ENCODE results near the gene TACR2.

Gene TACR2

GRCh38 chr10:69392481-69393000, 24.2 kb downstream of the TACR2 start:
- no peaks in the 10 kb centered on the region for H3K9me3 ChIP-seq (ENCODE audit: insufficient read depth, low read length, severe bottlenecking)
- no peak overlapping the region for H2AFZ ChIP-seq (ENCODE audit: low read depth, low read length)
- no peak overlapping the region for H3K4me3 ChIP-seq (ENCODE audit: low read depth in 1 of 2, low read length in 2 of 2)
- no peak overlapping the region for H3K27ac ChIP-seq (ENCODE audit: low read length)
- H3K4me1 ChIP-seq (ENCODE audit: insufficient read depth, low read length), result no peaks in the 10 kb centered on the region
- ATAC-seq (ENCODE audit: insufficient read depth, low read depth) (peak; percentile 95), DNase-seq (peak; percentile 78)
- no peak for TF ChIP-seq EZH2 (IDR thresholded peaks at IDR 0.05; ENCODE audit: borderline replicate concordance, low read depth, low read length, severe bottlenecking)
- peak; percentile 95 for TF ChIP-seq CTCF (IDR thresholded peaks at IDR 0.05; ENCODE audit: borderline replicate concordance, extremely low read depth, low read length, poor library complexity, severe bottlenecking)
- H4K20me1 ChIP-seq (ENCODE audit: insufficient read depth, low read length), result no peaks in the 10 kb centered on the region
- H3K9ac ChIP-seq (ENCODE audit: low read depth, low read length), result no peak overlapping the region
- no peak overlapping the region for H3K4me2 ChIP-seq (ENCODE audit: insufficient read depth, low read length)
- no peaks in the 10 kb centered on the region for H3K27me3 ChIP-seq (ENCODE audit: insufficient read depth, low read length, poor library complexity)
- peaks cover 71% of the 10 kb centered on the region for H3K36me3 ChIP-seq (ENCODE audit: insufficient read depth, low read length)
- no peaks in the 10 kb centered on the region for H3K79me2 ChIP-seq (ENCODE audit: insufficient read depth, low read length)

- Histone ChIP-seq H2AFZ (ENCODE audit: low read depth, low read length) (no peak overlapping the region), H3K9ac (ENCODE audit: low read depth, low read length) (no peak overlapping the region), H3K27ac (ENCODE audit: low read length) (no peak overlapping the region), H4K20me1 (ENCODE audit: insufficient read depth, low read length) (no peaks in the 10 kb centered on the region), H3K4me3 (ENCODE audit: low read depth in 1 of 2, low read length in 2 of 2) (no peak overlapping the region), H3K4me1 (ENCODE audit: insufficient read depth, low read length) (no peaks in the 10 kb centered on the region), H3K4me2 (ENCODE audit: insufficient read depth, low read length) (no peak overlapping the region), H3K9me3 (ENCODE audit: insufficient read depth, low read length, severe bottlenecking) (no peaks in the 10 kb centered on the region), H3K79me2 (ENCODE audit: insufficient read depth, low read length) (no peaks in the 10 kb centered on the region), H3K27me3 (ENCODE audit: insufficient read depth, low read length, poor library complexity) (no peaks in the 10 kb centered on the region), H3K36me3 (ENCODE audit: insufficient read depth, low read length) (peaks cover 69% of the 10 kb centered on the region)
- DNase-seq, result no peak
- ATAC-seq (ENCODE audit: insufficient read depth, low read depth), result no peak
- TF ChIP-seq EZH2 (IDR thresholded peaks at IDR 0.05; ENCODE audit: borderline replicate concordance, low read depth, low read length, severe bottlenecking) (no peak), CTCF (IDR thresholded peaks at IDR 0.05; ENCODE audit: borderline replicate concordance, extremely low read depth, low read length, poor library complexity, severe bottlenecking) (no peak)
Observed at GRCh38 chr10:69391158-69391557, 25.6 kb downstream of the TACR2 start.

GRCh38 chr10:69389827-69390490, 26.8 kb downstream of the TACR2 start:
- no peaks in the 10 kb centered on the region for H3K4me1 ChIP-seq (ENCODE audit: insufficient read depth, low read length)
- H2AFZ ChIP-seq (ENCODE audit: low read depth, low read length), result no peak overlapping the region
- no peaks in the 10 kb centered on the region for H3K27me3 ChIP-seq (ENCODE audit: insufficient read depth, low read length, poor library complexity)
- no peaks in the 10 kb centered on the region for H3K79me2 ChIP-seq (ENCODE audit: insufficient read depth, low read length)
- no peaks in the 10 kb centered on the region for H4K20me1 ChIP-seq (ENCODE audit: insufficient read depth, low read length)
- H3K27ac ChIP-seq (ENCODE audit: low read length), result no peak overlapping the region
- peak; percentile 36 for DNase-seq
- no peaks in the 10 kb centered on the region for H3K9me3 ChIP-seq (ENCODE audit: insufficient read depth, low read length, severe bottlenecking)
- TF ChIP-seq CTCF (IDR thresholded peaks at IDR 0.05; ENCODE audit: borderline replicate concordance, extremely low read depth, low read length, poor library complexity, severe bottlenecking), result no peak
- TF ChIP-seq EZH2 (IDR thresholded peaks at IDR 0.05; ENCODE audit: borderline replicate concordance, low read depth, low read length, severe bottlenecking), result no peak
- peak; percentile 59 for ATAC-seq (ENCODE audit: insufficient read depth, low read depth)
- no peak overlapping the region for H3K9ac ChIP-seq (ENCODE audit: low read depth, low read length)
- peaks cover 76% of the 10 kb centered on the region for H3K36me3 ChIP-seq (ENCODE audit: insufficient read depth, low read length)
- no peak overlapping the region for H3K4me2 ChIP-seq (ENCODE audit: insufficient read depth, low read length)
- H3K4me3 ChIP-seq (ENCODE audit: low read depth in 1 of 2, low read length in 2 of 2), result no peak overlapping the region

All from DND-41 (cell line).